Medulla oblongata (tissue), 1 donor: ENCODE results near the gene TGFBR1.
A peak's percentile ranks its signal among the peaks of the same experiment; 100 is the strongest.

ENCODE experiments used
- DNase-seq: peaks from one replicate; pipeline ENCODE4 v3.0.0-alpha.2; 2015; ENCODE audit errors: extremely low spot score

The TGFBR1 gene

GRCh38 chr9:99135456-99135855 lies 30.5 kb downstream of the TGFBR1 start:
- no peak for DNase-seq

DNA sequence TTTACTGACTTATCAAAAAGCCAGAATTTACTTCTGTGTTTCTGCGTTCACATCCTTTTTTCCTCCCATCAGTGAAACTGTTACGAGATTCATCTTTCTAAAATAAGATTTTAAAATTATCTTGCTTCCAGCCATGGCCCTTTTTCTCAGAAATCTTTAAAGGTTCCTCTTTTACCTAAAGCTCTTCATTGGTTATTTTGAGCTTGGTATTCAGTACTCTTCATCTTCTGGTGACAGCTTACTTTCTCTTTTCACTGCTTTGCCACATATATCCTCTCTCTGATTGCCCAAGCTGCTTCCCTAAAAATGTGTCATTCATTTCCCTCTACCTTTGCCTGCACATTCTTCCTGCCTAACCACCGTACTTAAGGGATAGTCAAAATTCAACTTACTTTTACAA lies 32.3 kb downstream of the TGFBR1 start:
- peak; percentile 31 for DNase-seq

DNA sequence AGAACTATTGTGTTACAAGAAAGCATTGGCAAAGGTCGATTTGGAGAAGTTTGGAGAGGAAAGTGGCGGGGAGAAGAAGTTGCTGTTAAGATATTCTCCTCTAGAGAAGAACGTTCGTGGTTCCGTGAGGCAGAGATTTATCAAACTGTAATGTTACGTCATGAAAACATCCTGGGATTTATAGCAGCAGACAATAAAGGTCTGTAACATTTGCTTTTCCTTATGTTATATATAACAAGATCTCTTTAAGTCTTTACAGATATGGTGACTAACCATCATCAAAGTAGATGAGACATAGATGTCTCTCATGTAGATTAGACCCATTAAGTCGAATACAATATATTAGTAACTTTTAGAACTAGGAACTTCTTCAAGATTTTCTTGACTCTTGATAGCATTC lies 33.0 kb downstream of the TGFBR1 start:
- no peak for DNase-seq

DNA sequence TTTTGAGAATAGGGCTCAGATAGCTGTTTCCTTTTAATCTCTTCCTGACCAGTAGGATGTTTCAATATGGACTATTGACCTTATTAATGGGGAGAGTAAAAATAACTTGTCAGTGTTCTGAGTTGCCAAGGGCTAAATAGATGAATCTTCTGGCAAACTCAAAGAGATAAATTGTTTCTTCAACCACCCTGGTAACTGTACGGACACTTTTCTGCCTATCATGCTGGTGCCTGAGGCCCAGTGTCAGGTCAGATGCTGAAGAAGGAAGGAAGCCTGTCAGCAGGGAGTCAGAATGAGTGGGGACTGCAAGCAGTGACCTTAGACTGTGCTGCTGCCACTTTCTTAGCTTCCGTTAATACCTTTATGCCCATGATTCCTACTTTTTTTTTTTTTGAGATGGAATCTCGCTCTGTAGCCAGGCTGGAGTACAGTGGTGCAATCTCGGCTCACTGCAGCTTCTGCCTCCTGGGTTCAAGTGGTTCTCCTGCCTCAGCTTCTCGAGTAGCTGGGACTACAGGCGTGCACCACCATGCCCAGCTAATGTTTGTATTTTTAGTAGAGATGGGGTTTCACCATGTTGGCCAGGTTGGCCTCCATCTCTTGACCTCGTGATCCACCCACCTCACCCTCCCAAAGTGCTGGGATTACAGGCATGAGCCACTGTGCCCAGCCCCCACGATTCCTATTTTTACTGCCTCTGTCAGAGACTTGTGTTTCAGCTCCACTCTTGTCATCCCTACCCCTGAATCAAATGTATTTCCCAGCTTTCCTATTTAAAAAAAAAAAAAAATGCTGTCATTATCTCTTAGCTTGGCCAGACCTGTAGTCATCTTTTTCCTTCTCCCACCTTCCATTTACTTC lies 33.7 kb downstream of the TGFBR1 start:
- peak; percentile 23 for DNase-seq

DNA sequence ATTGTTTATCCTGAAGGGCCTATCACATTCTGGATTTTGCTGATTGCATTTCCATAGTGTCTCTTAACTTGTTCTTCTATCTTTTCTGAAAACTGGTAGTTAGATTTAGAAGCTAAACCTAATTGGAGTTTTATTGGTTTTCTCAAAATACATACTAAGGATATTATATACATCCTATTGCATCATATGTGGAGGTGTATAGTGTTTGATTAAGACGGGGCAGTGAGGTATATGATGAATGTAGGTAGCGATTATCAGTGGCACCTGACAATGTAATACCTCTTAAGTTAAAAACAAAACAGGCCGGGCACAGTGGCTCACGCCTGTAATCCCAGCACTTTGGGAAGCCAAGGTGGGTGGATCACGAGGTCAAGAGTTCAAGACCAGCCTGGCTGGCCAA lies 35.0 kb downstream of the TGFBR1 start:
- DNase-seq = no peak

GRCh38 chr9:99140685-99141314 lies 35.9 kb downstream of the TGFBR1 start:
- peak; percentile 76 for DNase-seq

- DNase-seq = no peak
Measured at GRCh38 chr9:99141849-99142248, 36.9 kb downstream of the TGFBR1 start.

DNA sequence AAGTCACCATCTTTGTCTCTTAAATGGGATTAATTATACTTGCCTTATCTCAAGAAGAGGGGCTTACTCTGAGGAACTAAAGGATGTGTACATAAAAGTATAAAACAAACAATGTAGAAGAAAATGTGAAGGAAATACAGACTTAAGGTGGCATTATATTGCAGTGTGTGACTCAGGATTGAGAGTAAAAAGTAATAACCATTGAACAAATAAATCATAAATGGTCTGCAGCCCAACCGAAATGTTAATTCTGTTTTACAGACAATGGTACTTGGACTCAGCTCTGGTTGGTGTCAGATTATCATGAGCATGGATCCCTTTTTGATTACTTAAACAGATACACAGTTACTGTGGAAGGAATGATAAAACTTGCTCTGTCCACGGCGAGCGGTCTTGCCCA lies 37.4 kb downstream of the TGFBR1 start:
- no peak for DNase-seq

GRCh38 chr9:99143655-99144054 lies 38.7 kb downstream of the TGFBR1 start:
- DNase-seq = no peak

DNA sequence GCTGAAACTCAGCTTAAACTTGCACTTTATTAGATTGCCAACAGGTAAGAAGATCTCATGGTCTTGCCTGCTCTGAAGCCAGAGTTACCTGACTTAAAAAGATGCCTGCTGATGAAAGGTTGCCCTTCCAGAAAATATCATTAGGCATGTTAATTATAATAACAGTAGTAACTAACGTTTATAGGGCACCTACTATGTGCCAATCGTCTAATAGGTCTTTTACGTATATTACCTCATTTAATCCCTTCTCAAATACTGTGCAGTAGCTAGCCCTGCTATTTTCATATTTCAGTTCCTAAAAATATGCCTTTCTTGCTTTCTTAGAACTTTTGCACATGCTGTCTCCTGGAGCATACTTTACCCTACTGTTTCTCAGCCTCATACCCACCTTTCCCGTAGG lies 40.1 kb downstream of the TGFBR1 start:
- no peak for DNase-seq

- DNase-seq = no peak
Measured at GRCh38 chr9:99146574-99146973, 41.7 kb downstream of the TGFBR1 start.

DNA sequence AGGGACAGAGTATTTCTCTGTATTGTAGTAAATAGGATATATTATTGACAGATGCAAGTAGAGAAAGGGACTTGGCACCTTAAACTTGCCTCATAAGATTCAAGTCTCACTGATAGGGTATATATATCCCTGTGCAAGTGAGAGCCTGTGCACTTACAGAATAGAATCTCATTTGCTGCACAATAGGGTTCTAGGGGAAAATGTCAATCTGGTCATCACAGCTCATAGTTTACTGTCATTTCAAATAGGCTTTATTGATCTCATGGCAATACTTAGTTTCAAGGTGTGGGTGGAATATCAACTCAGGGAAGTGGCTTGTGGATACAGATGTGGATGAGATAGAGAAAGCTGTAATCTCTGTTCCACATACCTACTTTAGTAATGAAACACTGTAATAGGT lies 42.3 kb downstream of the TGFBR1 start:
- DNase-seq = no peak

- no peak for DNase-seq
Measured at GRCh38 chr9:99150451-99151171, 45.7 kb downstream of the TGFBR1 start.

- no peak for DNase-seq
Measured at GRCh38 chr9:99154356-99154755, 49.4 kb downstream of the TGFBR1 start.

GRCh38 chr9:99155736-99156135 lies 50.8 kb downstream of the TGFBR1 start:
- no peak for DNase-seq

- no peak for DNase-seq
Measured at GRCh38 chr9:99158629-99159028, 53.7 kb downstream of the TGFBR1 start.

DNA sequence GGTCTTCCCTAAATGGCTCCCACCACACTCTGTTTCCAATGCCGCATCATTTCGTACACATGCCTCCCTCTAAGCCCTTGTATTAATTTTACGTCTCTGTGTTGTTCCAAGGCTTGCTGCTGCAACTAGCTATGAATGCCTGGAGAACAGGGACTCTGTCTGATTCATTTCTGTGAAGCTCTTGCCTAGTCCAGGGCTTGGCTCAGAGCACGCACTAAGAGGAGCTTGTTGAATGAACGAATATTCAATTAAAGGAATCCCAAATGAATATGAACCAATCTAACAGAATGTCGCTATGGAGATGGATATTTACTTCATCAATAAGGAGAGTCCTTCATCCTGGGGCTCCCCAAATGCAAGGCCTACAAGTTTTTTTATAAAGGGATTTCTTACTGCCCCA lies 55.3 kb downstream of the TGFBR1 start:
- no peak for DNase-seq

GRCh38 chr9:99162759-99163364 lies 57.9 kb downstream of the TGFBR1 start:
- DNase-seq = peak; percentile 74

GRCh38 chr9:99166149-99166548 lies 61.2 kb downstream of the TGFBR1 start:
- DNase-seq = no peak

GRCh38 chr9:99167119-99167518 lies 62.2 kb downstream of the TGFBR1 start:
- DNase-seq = no peak

DNA sequence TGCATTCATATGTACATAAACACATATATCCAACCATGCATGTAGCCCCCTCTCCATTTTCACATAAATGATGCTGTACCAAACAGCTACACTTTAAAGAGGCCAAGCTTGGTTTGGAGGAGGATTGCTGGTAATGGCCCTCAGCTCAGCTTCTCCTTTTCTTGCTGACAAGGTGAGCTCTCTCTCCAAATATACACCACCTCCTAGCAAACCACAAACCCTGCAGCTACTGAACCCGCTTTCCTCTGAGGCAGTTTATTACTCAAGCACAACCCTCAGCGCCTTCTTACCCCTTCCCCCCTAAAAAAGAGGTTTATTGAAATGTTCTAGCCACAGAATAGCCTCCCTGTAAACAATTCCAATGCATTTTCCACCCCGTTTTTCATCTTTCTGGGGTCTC lies 62.8 kb downstream of the TGFBR1 start:
- no peak for DNase-seq

- no peak for DNase-seq
Measured at GRCh38 chr9:99169086-99169485, 64.2 kb downstream of the TGFBR1 start.
